ENCODE data around the gene NTPCR. TPM values are rescaled to one million over a fixed set of nuclear protein-coding genes. Genes with fewer than 3 reads are reported as not detected.

Gene NTPCR
- total RNA-seq, 1 donor from 2014 or later: 51.0 TPM

GRCh38 chr1:232904566-232904965 is 45.8 kb upstream of the NTPCR start:
- no peaks in the 10 kb centered on the region for H3K27me3 ChIP-seq (ENCODE audit: control insufficient read depth, insufficient read depth, low read length)
- peak; percentile 68 for DNase-seq (ENCODE audit: low read depth)
- no peak for TF ChIP-seq CTCF (IDR thresholded peaks at IDR 0.05; ENCODE audit: insufficient read depth, low read length, poor library complexity, severe bottlenecking)

GRCh38 chr1:232905331-232906034 is 44.9 kb upstream of the NTPCR start:
- Histone ChIP-seq H3K27me3 (ENCODE audit: control insufficient read depth, insufficient read depth, low read length) (no peaks in the 10 kb centered on the region), H3K4me3 (ENCODE audit: low read depth, low read length) (no peak overlapping the region), H3K36me3 (ENCODE audit: control insufficient read depth, insufficient read depth, low read length) (no peaks in the 10 kb centered on the region)
- TF ChIP-seq CTCF (IDR thresholded peaks at IDR 0.05; ENCODE audit: insufficient read depth, low read length, poor library complexity, severe bottlenecking): no peak
- DNase-seq (ENCODE audit: low read depth): no peak

More at GRCh38 chr1:232904566-232904965, 45.8 kb upstream of the NTPCR start:
- H3K36me3 ChIP-seq (ENCODE audit: control insufficient read depth, insufficient read depth, low read length): no peaks in the 10 kb centered on the region
- H3K4me3 ChIP-seq (ENCODE audit: low read depth, low read length): no peak overlapping the region

- H3K4me3 ChIP-seq (ENCODE audit: low read depth, low read length): no peak overlapping the region
- TF ChIP-seq CTCF (IDR thresholded peaks at IDR 0.05; ENCODE audit: insufficient read depth, low read length, poor library complexity, severe bottlenecking): no peak
- no peak for DNase-seq (ENCODE audit: low read depth)
- no peaks in the 10 kb centered on the region for H3K36me3 ChIP-seq (ENCODE audit: control insufficient read depth, insufficient read depth, low read length)
- no peaks in the 10 kb centered on the region for H3K27me3 ChIP-seq (ENCODE audit: control insufficient read depth, insufficient read depth, low read length)
These were observed 44.0 kb upstream of the NTPCR start for GRCh38 chr1:232906441-232906840.

- TF ChIP-seq CTCF (IDR thresholded peaks at IDR 0.05; ENCODE audit: insufficient read depth, low read length, poor library complexity, severe bottlenecking): no peak
- H3K36me3 ChIP-seq (ENCODE audit: control insufficient read depth, insufficient read depth, low read length): no peaks in the 10 kb centered on the region
- no peak for DNase-seq (ENCODE audit: low read depth)
- H3K27me3 ChIP-seq (ENCODE audit: control insufficient read depth, insufficient read depth, low read length): no peaks in the 10 kb centered on the region
- no peak overlapping the region for H3K4me3 ChIP-seq (ENCODE audit: low read depth, low read length)
These were observed 41.6 kb upstream of the NTPCR start for GRCh38 chr1:232908831-232909230.

- DNase-seq (ENCODE audit: low read depth): no peak
- H3K36me3 ChIP-seq (ENCODE audit: control insufficient read depth, insufficient read depth, low read length): no peaks in the 10 kb centered on the region
- no peak for TF ChIP-seq CTCF (IDR thresholded peaks at IDR 0.05; ENCODE audit: insufficient read depth, low read length, poor library complexity, severe bottlenecking)
- H3K27me3 ChIP-seq (ENCODE audit: control insufficient read depth, insufficient read depth, low read length): no peaks in the 10 kb centered on the region
- no peak overlapping the region for H3K4me3 ChIP-seq (ENCODE audit: low read depth, low read length)
These were observed 40.7 kb upstream of the NTPCR start for GRCh38 chr1:232909752-232910151.
